Measurements from ENCODE around the gene CFAP107. TPM values are rescaled to one million over a fixed set of nuclear protein-coding genes. Genes with fewer than 3 reads are reported as not detected.

Gene CFAP107
- total and polyA plus RNA-seq, 2 of the 13 experiments (the other 11 are each of a cell fraction or from before 2014, with no cell fraction given), result not detected

GRCh38 chr1:12799730-12800129, 53.7 kb downstream of the CFAP107 start (continued):
- no peak for TF ChIP-seq SNAPC5 (CRISPR knock-in tag; IDR thresholded peaks at IDR 0.05; ENCODE audit: borderline replicate concordance)
- no peak for TF ChIP-seq GLI4 (CRISPR knock-in tag; IDR thresholded peaks at IDR 0.05; ENCODE audit: borderline replicate concordance)

- TF ChIP-seq RAD51 (IDR thresholded peaks at IDR 0.05; ENCODE audit: borderline replicate concordance) (no peak), ZGPAT (CRISPR knock-in tag; IDR thresholded peaks at IDR 0.05) (no peak), ZFP37 (CRISPR knock-in tag; IDR thresholded peaks at IDR 0.05; ENCODE audit: borderline replicate concordance) (no peak), ZNF646 (CRISPR knock-in tag; IDR thresholded peaks at IDR 0.05) (no peak), ZNF577 (CRISPR knock-in tag; IDR thresholded peaks at IDR 0.05; ENCODE audit: borderline replicate concordance, low read depth) (no peak), ARID5B (CRISPR knock-in tag; IDR thresholded peaks at IDR 0.05) (no peak)
- H3K27me3 ChIP-seq (ENCODE audit: control insufficient read depth in 1 of 2, insufficient read depth in 2 of 2, low read length in 2 of 2), result peaks cover 1 to 3% of the 10 kb centered on the region in 2 experiments; a peak in 2 of 5 replicates
- no peaks in the 10 kb centered on the region for H4K20me1 ChIP-seq (ENCODE audit: insufficient read depth, low read length)
- no peak overlapping the region for H3K4me2 ChIP-seq (ENCODE audit: low read depth, low read length)
- POLR2A ChIA-PET, result no interaction called here
- no peaks in the 10 kb centered on the region for H3K9me3 ChIP-seq (ENCODE audit: low read length)
- intact Hi-C loops (cut with micrococcal nuclease; ENCODE audit: unreplicated experiment), result no loop called here
- ATAC-seq (no peak), DNase-seq (ENCODE audit: low spot score) (no peak), FAIRE-seq (no peak)
- no peaks in the 10 kb centered on the region for H3K36me3 ChIP-seq (replicated peaks in 1 of 2; ENCODE audit: control insufficient read depth in 1 of 2, insufficient read depth in 2 of 2, low read length in 2 of 2)
- 0% methylated on average over 1 of the region's 1 CpG for WGBS (ENCODE audit: low lambda C conversion rate)
- H3K27ac ChIP-seq (ENCODE audit: extremely low read length, insufficient read depth, low read length), result no peak overlapping the region
- no peaks in the 10 kb centered on the region for H3K4me1 ChIP-seq (ENCODE audit: insufficient read depth, low read length)
- H3K79me2 ChIP-seq (ENCODE audit: insufficient read depth, low read length), result no peaks in the 10 kb centered on the region
- no peak overlapping the region for H3K9ac ChIP-seq (ENCODE audit: insufficient read depth, low read depth, low read length)
- H2AFZ ChIP-seq (ENCODE audit: low read length), result no peak overlapping the region
- H3K4me3 ChIP-seq (replicated peaks in 1 of 3; ENCODE audit: insufficient read depth in 1 of 3, low read depth in 2 of 3, low read length in 3 of 3), result no peak overlapping the region
- CTCF ChIA-PET (ENCODE audit: low intra/inter-chr PET ratio, low total read pairs), result no interaction called here
- in situ Hi-C loops (cut with HindIII; ENCODE audit: extremely low pct_ligation_motif_present, low pct_unique_long_range_greater_than_20kb), result no loop called here
- BruUV-seq (replicated peaks), result no TSS peak
These were observed 63.9 kb downstream of the CFAP107 start for GRCh38 chr1:12809933-12810332.
